ENCODE results near the gene NEAT1.

Gene NEAT1

DNA sequence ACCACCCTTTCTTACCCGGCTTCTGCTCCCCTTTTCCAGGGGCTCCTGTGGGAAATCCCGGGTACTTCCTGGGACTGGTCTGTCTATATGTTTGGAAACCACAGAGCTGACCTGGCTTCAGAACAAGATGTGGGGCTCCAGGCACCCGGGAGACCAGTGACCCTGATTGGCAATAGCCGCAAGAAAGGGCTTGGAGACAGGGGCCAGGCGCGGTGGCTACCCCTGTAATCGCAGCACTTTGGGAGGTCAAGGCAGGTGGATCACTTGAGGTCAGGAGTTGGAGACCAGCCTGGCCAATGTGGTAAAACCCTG, 3.2 kb upstream of the NEAT1 start:
- no peaks in the 10 kb centered on the region for H3K9me3 Mint-ChIP-seq
- H3K27ac Mint-ChIP-seq: peak overlapping the region; percentile 98
- H3K4me3 Mint-ChIP-seq: peak overlapping the region; percentile 95
- H3K4me1 Mint-ChIP-seq (ENCODE audit: low read depth): peaks cover 44% of the 10 kb centered on the region
- H3K27me3 Mint-ChIP-seq (ENCODE audit: low read depth): peaks cover 12% of the 10 kb centered on the region
- no peak for DNase-seq (ENCODE audit: low spot score)
- H3K36me3 Mint-ChIP-seq (ENCODE audit: low read depth): peaks cover 21% of the 10 kb centered on the region

DNA sequence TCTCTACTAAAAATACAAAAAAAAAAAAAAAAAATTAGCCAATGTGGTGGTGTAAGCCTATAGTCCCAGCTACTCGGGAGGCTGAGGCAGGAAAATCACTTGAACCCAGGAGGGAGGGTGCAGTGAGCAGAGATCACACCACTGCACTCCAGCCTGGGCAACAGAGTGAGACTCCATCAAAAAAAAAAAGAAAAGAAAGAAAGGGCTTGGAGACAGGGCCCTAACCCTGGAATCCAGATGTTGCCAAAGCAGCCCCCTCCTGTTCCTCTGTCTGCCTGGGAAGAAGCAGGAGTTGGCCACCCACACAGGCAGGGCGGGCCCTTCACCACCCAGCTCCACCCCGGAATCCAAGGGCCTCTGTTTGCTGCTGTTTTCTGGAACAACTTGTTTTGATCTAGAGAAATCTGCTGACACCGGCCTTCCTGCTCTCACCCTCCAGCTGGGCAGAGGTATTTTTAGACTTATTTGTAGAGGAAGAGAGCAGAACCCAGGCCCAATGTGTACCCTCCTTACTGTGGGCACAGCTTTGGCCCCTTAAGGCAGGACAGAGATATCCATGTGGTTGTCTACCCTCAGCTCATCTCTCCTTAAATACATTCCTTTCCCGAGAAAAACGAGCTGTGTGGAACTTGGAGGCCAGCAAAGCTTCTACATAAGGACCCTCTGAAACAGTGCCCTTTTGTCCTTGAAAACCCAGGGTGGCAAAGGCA, 2.7 kb upstream of the NEAT1 start:
- peak; percentile 74 for DNase-seq (ENCODE audit: low spot score)
- peak overlapping the region; percentile 95 for H3K4me3 Mint-ChIP-seq
- H3K27ac Mint-ChIP-seq: peak overlapping the region; percentile 98
- H3K36me3 Mint-ChIP-seq (ENCODE audit: low read depth): peaks cover 24% of the 10 kb centered on the region
- peaks cover 48% of the 10 kb centered on the region for H3K4me1 Mint-ChIP-seq (ENCODE audit: low read depth)
- H3K9me3 Mint-ChIP-seq: no peaks in the 10 kb centered on the region
- H3K27me3 Mint-ChIP-seq (ENCODE audit: low read depth): peaks cover 18% of the 10 kb centered on the region

DNA sequence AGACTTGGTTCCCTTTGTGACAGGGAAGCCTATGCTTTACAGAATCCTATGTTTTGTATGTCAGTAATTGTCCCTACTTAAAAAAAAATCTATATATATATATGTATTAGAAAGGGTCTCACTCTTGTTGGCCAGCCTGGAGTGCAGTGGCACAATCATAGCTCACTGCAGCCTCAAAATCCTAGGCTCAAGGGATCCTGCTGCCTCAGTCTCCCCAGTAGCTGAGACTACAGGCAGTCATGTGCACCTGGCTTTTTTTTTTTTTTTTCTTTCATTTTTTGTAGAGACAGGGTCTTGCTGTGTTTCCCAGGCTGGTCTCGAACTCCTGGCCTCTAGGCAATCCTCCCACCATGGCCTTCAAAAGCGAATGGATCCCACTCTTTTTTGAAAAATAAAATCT, 2.1 kb upstream of the NEAT1 start:
- DNase-seq (ENCODE audit: low spot score): no peak
- H3K36me3 Mint-ChIP-seq (ENCODE audit: low read depth): peaks cover 30% of the 10 kb centered on the region
- no peaks in the 10 kb centered on the region for H3K9me3 Mint-ChIP-seq
- peak overlapping the region; percentile 98 for H3K27ac Mint-ChIP-seq
- H3K4me3 Mint-ChIP-seq: peak overlapping the region; percentile 95
- peaks cover 52% of the 10 kb centered on the region for H3K4me1 Mint-ChIP-seq (ENCODE audit: low read depth)
- peaks cover 20% of the 10 kb centered on the region for H3K27me3 Mint-ChIP-seq (ENCODE audit: low read depth)

DNA sequence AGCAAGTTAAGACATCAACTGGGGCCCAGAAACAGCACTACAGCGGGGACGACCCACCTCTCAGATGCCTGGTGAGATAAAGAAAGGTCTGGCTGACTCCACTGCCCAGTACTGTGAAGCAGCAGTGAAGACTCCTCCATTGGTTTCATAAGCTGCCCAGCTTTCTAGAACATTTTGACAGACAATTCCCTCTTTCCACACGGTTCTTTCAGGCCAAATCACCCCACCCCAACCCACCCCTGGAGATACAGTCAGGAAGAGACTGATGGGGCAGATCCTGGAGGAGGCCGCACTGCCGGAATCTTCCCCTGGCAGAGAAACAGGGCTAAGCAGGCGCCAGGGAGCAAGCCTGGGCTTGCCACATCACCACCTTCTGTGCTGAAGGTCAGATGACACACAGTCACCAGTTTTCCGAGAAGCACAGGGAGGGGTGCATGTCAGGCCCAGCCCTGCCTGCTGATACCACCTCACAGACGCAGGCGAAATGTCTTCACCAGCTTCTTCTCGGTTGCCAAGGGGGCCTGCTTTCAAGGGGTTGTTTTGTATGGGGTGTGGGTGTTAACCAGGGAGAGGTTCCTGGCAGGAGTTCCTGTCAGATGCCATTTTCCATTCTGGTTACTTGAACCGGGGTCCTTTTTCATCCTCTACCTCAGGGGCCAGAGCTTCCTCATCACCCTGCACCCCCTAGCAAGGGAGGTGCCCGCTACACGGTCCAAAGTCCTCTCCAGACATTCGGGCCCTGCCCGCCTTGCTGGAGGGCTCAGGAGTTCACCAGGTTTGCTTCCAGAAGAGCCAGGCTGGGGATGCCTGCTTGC, 1.4 kb upstream of the NEAT1 start:
- H3K36me3 Mint-ChIP-seq (ENCODE audit: low read depth): peaks cover 36% of the 10 kb centered on the region
- no peaks in the 10 kb centered on the region for H3K9me3 Mint-ChIP-seq
- peak overlapping the region; percentile 98 for H3K27ac Mint-ChIP-seq
- H3K4me3 Mint-ChIP-seq: peak overlapping the region; percentile 95
- H3K4me1 Mint-ChIP-seq (ENCODE audit: low read depth): peaks cover 51% of the 10 kb centered on the region
- DNase-seq (ENCODE audit: low spot score): peak; percentile 91
- peaks cover 20% of the 10 kb centered on the region for H3K27me3 Mint-ChIP-seq (ENCODE audit: low read depth)

DNA sequence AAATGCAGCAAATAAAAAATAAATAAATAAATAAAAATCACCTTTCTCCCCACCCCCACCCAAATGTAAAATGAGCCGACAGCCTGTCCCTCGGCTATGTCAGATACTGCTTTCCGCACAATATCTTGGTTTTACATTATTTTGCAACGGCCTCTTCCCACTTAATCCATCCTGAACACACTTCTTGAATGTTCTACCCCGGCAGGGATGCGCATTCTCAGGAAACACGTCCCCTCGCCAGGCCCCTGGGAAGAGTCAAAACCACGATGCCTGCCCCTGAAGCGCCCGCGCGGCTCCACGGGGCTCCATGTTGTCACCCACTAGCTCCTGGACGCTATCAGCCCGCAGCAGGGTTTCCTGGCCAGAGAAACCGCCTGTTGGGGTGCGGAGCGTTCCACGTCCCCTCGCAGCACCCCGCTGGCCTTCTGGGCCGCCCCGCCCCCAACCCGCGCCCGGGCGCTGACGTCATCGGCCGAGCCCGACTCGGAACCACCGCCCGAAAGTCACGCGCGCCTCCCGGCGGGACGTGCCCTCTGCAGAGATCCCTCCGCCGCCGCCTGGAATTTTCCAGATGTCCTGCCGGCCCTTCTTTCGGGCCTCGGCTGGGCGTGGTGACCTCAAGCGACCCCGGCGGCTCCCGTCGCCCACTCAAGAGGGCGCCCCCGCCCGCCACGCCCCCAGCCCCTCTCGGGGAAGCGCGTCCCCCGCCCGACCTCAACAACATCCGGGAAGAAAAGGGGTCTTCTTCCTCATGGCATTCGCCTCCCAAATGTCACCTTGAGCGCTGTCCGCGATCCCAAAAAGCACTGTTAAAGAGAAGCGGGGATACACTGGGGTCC, 585 bp upstream of the NEAT1 start:
- peaks cover 20% of the 10 kb centered on the region for H3K27me3 Mint-ChIP-seq (ENCODE audit: low read depth)
- no peaks in the 10 kb centered on the region for H3K9me3 Mint-ChIP-seq
- peak overlapping the region; percentile 95 for H3K4me3 Mint-ChIP-seq
- peak; percentile 96 for DNase-seq (ENCODE audit: low spot score)
- H3K27ac Mint-ChIP-seq: peak overlapping the region; percentile 98
- peaks cover 53% of the 10 kb centered on the region for H3K4me1 Mint-ChIP-seq (ENCODE audit: low read depth)
- H3K36me3 Mint-ChIP-seq (ENCODE audit: low read depth): peaks cover 44% of the 10 kb centered on the region

DNA sequence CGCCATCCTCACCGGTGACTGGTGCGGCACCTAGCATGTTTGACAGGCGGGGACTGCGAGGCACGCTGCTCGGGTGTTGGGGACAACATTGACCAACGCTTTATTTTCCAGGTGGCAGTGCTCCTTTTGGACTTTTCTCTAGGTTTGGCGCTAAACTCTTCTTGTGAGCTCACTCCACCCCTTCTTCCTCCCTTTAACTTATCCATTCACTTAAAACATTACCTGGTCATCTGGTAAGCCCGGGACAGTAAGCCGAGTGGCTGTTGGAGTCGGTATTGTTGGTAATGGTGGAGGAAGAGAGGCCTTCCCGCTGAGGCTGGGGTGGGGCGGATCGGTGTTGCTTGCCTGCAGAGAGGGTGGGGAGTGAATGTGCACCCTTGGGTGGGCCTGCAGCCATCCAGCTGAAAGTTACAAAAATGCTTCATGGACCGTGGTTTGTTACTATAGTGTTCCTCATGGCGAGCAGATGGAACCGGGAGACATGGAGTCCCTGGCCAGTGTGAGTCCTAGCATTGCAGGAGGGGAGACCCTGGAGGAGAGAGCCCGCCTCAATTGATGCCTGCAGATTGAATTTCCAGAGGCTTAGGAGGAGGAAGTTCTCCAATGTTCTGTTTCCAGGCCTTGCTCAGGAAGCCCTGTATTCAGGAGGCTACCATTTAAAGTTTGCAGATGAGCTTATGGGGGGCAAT, 1.1 kb downstream of the NEAT1 start:
- peaks cover 59% of the 10 kb centered on the region for H3K36me3 Mint-ChIP-seq (ENCODE audit: low read depth)
- H3K9me3 Mint-ChIP-seq: no peaks in the 10 kb centered on the region
- H3K27me3 Mint-ChIP-seq (ENCODE audit: low read depth): peaks cover 20% of the 10 kb centered on the region
- peaks cover 55% of the 10 kb centered on the region for H3K4me1 Mint-ChIP-seq (ENCODE audit: low read depth)
- no peak for DNase-seq (ENCODE audit: low spot score)
- peak overlapping the region; percentile 98 for H3K27ac Mint-ChIP-seq
- H3K4me3 Mint-ChIP-seq: peak overlapping the region; percentile 95

DNA sequence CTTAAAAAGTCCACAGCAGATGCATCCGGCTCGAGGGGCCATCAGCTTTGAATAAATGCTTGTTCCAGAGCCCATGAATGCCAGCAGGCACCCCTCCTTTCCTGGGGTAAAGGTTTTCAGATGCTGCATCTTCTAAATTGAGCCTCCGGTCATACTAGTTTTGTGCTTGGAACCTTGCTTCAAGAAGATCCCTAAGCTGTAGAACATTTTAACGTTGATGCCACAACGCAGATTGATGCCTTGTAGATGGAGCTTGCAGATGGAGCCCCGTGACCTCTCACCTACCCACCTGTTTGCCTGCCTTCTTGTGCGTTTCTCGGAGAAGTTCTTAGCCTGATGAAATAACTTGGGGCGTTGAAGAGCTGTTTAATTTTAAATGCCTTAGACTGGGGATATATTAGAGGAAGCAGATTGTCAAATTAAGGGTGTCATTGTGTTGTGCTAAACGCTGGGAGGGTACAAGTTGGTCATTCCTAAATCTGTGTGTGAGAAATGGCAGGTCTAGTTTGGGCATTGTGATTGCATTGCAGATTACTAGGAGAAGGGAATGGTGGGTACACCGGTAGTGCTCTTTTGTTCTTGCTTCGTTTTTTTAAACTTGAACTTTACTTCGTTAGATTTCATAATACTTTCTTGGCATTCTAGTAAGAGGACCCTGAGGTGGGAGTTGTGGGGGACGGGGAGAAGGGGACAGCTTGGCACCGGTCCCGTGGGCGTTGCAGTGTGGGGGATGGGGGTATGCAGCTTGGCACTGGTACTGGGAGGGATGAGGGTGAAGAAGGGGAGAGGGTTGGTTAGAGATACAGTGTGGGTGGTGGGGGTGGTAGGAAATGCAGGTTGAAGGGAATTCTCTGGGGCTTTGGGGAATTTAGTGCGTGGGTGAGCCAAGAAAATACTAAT, 1.9 kb downstream of the NEAT1 start:
- Mint-ChIP-seq H3K4me1 (ENCODE audit: low read depth) (peaks cover 56% of the 10 kb centered on the region), H3K36me3 (ENCODE audit: low read depth) (peaks cover 62% of the 10 kb centered on the region), H3K27me3 (ENCODE audit: low read depth) (peaks cover 20% of the 10 kb centered on the region), H3K4me3 (peak overlapping the region; percentile 95), H3K27ac (peak overlapping the region; percentile 98), H3K9me3 (no peaks in the 10 kb centered on the region)
- DNase-seq (ENCODE audit: low spot score): peak; percentile 64

DNA sequence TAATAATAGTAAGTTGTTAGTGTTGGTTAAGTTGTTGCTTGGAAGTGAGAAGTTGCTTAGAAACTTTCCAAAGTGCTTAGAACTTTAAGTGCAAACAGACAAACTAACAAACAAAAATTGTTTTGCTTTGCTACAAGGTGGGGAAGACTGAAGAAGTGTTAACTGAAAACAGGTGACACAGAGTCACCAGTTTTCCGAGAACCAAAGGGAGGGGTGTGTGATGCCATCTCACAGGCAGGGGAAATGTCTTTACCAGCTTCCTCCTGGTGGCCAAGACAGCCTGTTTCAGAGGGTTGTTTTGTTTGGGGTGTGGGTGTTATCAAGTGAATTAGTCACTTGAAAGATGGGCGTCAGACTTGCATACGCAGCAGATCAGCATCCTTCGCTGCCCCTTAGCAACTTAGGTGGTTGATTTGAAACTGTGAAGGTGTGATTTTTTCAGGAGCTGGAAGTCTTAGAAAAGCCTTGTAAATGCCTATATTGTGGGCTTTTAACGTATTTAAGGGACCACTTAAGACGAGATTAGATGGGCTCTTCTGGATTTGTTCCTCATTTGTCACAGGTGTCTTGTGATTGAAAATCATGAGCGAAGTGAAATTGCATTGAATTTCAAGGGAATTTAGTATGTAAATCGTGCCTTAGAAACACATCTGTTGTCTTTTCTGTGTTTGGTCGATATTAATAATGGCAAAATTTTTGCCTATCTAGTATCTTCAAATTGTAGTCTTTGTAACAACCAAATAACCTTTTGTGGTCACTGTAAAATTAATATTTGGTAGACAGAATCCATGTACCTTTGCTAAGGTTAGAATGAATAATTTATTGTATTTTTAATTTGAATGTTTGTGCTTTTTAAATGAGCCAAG, 2.7 kb downstream of the NEAT1 start:
- Mint-ChIP-seq H3K36me3 (ENCODE audit: low read depth) (peaks cover 68% of the 10 kb centered on the region), H3K27ac (peak overlapping the region; percentile 98), H3K4me1 (ENCODE audit: low read depth) (peaks cover 61% of the 10 kb centered on the region), H3K4me3 (peak overlapping the region; percentile 95), H3K9me3 (no peaks in the 10 kb centered on the region), H3K27me3 (ENCODE audit: low read depth) (peaks cover 20% of the 10 kb centered on the region)
- DNase-seq (ENCODE audit: low spot score): peak; percentile 88

DNA sequence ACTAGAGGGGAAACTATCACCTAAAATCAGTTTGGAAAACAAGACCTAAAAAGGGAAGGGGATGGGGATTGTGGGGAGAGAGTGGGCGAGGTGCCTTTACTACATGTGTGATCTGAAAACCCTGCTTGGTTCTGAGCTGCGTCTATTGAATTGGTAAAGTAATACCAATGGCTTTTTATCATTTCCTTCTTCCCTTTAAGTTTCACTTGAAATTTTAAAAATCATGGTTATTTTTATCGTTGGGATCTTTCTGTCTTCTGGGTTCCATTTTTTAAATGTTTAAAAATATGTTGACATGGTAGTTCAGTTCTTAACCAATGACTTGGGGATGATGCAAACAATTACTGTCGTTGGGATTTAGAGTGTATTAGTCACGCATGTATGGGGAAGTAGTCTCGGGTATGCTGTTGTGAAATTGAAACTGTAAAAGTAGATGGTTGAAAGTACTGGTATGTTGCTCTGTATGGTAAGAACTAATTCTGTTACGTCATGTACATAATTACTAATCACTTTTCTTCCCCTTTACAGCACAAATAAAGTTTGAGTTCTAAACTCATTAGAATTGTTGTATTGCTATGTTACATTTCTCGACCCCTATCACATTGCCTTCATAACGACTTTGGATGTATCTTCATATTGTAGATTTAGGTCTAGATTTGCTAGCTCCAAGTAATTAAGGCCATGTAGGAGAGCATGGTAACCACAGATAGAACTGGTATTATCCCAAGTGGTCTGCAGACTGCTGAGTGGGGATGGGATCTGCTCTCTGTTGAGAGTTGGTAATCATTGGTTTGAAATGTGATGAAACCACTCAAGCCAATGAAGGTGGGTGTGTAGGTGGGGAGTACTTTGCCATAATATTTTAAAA, 3.6 kb downstream of the NEAT1 start:
- DNase-seq (ENCODE audit: low spot score): peak; percentile 46
- H3K9me3 Mint-ChIP-seq: no peaks in the 10 kb centered on the region
- H3K36me3 Mint-ChIP-seq (ENCODE audit: low read depth): peaks cover 72% of the 10 kb centered on the region
- peaks cover 64% of the 10 kb centered on the region for H3K4me1 Mint-ChIP-seq (ENCODE audit: low read depth)
- H3K4me3 Mint-ChIP-seq: peak overlapping the region; percentile 95
- peaks cover 20% of the 10 kb centered on the region for H3K27me3 Mint-ChIP-seq (ENCODE audit: low read depth)
- peak overlapping the region; percentile 98 for H3K27ac Mint-ChIP-seq

DNA sequence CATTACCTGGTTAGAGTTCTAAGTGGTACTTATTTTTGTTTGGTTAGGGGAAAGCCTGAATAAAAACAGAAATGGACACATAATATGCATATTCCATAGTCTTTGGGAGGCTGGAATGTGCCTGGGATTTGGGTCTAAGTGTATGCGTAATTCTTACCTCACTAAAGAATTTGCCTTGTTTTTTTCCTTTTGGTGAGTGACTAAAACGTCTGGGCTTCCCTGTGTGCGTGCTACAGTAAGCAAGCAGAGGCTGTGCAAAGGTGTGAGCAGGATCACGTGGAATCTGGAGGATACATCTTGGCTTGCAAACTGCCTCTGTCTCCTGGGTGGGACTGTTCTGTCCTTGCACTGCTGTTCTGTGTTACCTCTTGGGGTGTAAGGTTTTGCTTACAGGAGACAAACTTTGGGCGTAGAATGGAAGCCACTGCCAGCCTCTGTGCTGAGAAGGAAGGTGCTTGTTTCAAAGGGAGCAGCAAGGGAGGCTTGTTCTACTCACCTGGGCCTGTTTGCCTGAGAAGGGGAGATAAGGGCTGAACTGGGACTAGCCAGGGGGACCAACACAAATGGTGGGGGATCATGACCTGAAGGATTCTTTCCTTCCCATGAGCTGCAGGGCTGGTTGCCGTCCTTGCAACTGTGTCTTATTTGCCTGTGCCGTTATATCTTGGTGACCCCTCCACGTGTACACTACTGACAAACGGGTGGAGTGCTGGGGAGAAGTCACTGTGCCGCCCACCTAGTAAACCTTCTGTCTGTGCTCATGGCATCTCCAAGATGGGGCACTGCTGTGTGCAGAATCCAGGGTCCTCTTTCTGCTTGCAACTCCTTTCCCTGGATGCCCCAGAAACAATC, 4.5 kb downstream of the NEAT1 start:
- Mint-ChIP-seq H3K9me3 (no peaks in the 10 kb centered on the region), H3K27ac (peak overlapping the region; percentile 98), H3K4me3 (peak overlapping the region; percentile 95), H3K27me3 (ENCODE audit: low read depth) (peaks cover 20% of the 10 kb centered on the region), H3K36me3 (ENCODE audit: low read depth) (peaks cover 80% of the 10 kb centered on the region), H3K4me1 (ENCODE audit: low read depth) (peaks cover 73% of the 10 kb centered on the region)
- no peak for DNase-seq (ENCODE audit: low spot score)

All from T-helper 2 cell treated with Interferon-gamma antibody and Interleukin-4, amounts not matched to agents 5 μg/mL and 100 μg/mL, for 36 hours (primary cell).